GM21825 (cell line): ENCODE results near the gene TMEM150B.

ENCODE experiments used
- ATAC-seq: cut with Tn5 transposase; IDR thresholded peaks from one replicate; pipeline ENCODE4 v1.9.1; 2021; ENCODE audit warnings: mild to moderate bottlenecking, moderate library complexity; ENCODE audit not compliant: unreplicated experiment

The TMEM150B gene

GRCh38 chr19:55279770-55280643, 45.1 kb downstream of the TMEM150B start, which contains the start of gene HSPBP1:
Gene HSPBP1 (minus strand): TSS chr19:55280110. CDS start chr19:55279608, 502 bp downstream.
- peak; percentile 59 for ATAC-seq

GRCh38 chr19:55279340-55279739, 45.8 kb downstream of the TMEM150B start:
- ATAC-seq = no peak

- no peak for ATAC-seq
Measured at GRCh38 chr19:55278391-55279135, 46.6 kb downstream of the TMEM150B start.

DNA sequence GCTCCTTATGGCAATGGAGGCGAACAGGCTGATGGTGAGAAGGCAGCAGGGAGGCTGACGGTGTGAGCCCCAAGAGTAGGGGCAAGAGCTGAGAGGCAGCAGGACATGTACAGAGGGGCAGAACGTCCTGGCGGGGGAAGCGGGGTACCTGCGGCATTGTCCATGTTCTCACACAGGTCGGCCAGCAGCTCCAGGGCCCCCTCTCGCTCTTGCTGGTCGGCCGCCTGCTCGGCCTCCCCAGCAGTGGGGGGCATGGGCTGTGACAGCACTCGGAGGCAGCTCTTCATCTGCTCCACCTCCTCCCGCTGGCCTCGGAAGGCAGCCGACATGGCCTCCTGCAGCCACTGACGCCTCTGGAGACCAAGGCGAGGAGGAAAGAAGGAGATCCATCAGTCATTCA, 47.6 kb downstream of the TMEM150B start:
- ATAC-seq = no peak

- peak; percentile 7 for ATAC-seq
Measured at GRCh38 chr19:55276720-55277430, 48.3 kb downstream of the TMEM150B start.

DNA sequence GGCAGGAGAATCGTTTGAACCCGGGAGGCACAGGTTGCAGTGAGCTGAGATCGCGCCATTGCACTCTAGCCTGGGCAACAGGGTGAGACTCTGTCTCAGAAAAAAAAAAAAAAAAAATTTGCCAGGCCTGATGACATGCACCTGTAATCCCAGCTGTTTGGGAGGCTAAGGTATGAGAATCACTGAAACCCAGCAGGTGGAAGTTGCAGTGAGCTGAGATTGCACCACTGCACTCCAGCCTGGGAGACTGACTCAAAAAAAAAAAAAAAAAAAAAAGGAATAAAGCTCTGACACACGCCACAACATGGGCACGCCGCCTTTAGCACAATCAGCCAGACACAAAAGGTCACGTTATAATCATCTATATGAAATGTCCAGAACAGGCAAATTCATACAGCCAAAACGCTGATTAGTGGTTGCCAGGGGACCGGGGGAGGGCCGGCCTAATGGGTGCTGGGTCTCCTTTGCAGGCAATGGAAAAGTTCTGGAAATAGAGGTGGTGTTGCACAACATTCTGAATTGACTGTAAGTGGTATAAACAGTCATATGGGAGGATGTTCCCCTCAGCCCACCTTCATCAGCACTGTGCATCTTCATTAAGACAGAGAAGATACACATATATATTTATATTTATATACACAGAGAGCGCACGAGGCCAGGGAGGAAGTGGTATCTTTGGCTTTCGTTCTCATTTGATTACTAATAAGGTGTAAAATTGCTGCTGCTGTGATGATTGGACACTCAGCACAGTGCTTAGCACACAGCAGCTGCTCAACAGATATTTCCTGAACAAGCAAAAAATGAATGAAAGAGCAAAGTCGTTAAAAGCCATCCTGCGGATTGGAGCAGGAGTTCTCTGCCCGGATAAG, 49.1 kb downstream of the TMEM150B start:
- peak; percentile 49 for ATAC-seq

DNA sequence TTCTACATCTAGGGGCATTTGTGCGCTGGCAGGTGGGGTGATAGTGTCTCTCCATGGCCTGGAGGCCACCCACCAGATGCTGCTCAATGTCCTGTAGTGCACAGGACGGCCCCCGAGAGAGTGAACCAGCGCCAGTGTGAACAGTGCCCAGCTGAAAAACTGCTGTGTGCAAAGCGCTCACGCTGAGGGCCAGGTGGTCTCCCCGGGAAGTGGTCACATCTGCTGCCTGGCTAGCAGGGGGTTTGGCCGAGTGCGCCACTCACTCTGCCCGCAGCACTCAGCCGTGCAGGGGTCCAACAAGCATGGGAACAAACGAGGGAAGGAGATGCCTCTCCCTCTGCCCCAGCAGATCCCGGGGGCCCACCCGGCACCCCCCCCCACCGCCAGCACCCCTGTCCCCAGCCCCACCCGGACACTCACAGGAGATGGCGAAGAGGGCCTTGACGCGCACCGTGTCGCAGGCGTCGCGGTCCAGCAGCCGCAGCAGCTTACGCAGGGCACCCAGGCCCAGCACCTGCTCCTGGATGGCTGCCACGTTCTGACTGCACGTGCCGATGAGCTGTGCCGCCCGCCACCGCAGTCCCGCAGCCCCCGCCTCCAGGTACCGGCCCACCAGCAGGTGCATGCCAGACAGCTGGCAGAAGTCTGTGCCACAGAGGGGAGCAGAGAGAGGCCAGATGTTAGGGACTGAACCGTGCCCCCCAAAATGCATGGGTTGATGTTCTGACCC, 51.0 kb downstream of the TMEM150B start:
- no peak for ATAC-seq

DNA sequence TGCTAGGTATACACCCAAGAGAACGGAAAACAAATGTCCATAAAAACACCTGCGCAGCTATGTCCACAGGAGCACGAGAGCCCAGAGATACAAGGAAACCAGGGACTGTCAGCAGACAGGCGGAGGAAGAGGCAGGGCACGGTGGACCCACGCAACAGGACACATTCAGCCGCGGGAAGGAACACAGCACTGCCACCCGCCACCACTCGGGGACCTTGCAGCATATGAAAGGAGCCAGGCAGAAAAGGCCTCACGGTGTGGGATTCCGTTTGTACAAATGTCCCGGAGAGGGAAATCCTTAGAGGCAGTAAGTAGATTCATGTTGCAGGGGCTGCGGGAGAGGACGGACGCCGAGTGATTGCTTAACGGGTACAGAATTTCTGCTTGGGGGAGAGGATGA, 53.0 kb downstream of the TMEM150B start:
- no peak for ATAC-seq

DNA sequence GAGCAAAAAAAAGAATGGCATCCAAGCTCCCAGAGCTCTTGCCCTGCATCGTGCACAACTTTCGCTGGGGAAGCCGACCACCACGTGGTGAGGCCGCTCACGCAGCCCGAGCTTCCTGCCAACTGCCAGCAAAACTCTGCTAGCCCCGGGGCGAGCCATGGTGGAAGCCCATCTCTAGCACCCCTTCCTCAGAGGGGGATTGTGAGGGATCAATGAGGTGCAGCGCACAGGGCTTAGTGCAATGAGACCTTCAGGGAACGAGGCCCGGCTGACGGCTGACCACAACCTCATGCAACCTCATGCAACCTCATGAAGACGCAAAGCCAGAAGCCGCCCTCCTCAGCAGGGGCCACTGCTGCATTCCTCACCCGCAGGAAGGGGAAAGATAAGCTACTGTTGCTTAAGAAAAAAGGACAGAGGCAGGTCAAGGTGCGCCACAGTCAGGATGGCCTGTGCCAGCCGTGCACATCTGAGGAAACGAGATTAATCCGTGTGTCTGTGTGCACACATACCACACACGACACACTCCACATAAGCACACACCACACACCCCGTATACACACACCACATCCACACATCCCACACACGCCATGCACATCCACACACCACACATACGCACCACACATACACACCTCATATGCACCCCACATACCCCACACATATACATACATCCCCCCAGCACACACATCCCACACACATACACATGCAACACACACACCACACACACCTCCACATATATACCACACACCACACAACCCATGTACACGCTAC, 54.8 kb downstream of the TMEM150B start:
- ATAC-seq = no peak

GRCh38 chr19:55269299-55269698, 55.8 kb downstream of the TMEM150B start:
- ATAC-seq = no peak

GRCh38 chr19:55266840-55267239, 58.3 kb downstream of the TMEM150B start:
- ATAC-seq = no peak

DNA sequence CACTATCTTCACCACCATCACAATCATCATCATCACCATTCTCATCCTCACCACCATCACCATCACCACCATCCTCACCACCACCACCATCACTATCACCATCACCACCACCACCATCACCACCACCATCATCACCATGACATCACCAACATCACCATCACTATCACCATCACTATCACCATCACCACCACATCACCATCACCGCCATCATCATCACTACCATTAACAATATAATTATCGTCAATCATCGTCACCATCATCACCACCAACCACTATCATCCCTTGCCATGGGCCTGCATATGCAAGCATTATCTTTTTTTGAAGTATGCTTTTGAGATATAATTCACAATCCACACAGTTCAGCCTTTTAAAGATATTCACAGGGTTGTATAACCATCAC, 58.7 kb downstream of the TMEM150B start:
- ATAC-seq = no peak

DNA sequence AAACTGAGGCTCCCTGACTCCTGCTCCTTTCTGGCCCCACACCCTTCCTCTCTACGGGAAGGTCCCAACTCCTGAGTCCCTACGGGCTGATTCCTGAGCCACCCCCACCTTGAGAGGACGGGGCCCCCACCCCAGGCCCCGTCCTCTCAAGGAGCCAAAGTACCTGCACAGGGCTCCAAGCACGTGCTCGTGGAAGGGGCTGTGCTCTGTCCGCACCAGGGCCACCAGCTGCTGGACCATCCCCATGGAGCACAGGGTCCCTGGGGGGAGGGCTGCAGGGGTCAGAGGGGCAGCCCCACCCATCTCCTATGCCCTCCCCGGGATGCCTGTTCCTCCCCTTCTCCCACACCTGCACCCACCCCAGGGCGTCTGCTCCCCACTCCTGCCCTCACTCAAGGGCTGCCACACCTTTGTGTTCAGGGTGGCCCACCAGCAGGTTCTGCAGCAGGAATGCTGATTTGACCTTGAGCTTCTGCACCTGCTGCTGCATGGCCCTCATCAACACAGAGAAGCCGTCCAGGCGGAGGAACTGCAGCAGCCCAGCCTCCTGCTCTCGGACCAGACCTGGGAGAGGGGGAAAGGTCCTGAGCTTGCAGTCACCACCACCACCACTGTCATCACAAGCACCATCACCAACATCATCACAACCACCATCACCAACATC, 59.3 kb downstream of the TMEM150B start:
- ATAC-seq = no peak

- ATAC-seq = no peak
Measured at GRCh38 chr19:55265173-55265572, 60.0 kb downstream of the TMEM150B start.

DNA sequence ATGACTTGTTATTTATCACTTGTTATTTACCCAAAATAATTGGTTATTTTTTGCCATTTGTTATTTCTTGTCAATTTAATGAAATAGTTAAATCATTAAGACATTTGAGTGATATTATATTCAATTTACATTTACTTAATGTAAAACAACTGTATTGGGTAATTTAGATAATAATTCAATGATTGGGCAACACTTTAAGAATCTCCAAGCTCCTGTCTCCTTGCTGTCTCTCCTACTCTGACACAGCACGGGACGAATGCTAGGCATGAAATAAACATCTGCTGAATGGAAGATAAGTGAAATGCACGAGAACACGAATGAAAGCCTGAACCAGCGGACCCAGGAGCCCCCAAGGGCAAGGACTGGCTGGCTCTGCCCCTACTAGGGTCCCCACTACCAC, 60.6 kb downstream of the TMEM150B start:
- no peak for ATAC-seq
